ENCODE data around the gene LDLRAD4.

Gene LDLRAD4

DNA sequence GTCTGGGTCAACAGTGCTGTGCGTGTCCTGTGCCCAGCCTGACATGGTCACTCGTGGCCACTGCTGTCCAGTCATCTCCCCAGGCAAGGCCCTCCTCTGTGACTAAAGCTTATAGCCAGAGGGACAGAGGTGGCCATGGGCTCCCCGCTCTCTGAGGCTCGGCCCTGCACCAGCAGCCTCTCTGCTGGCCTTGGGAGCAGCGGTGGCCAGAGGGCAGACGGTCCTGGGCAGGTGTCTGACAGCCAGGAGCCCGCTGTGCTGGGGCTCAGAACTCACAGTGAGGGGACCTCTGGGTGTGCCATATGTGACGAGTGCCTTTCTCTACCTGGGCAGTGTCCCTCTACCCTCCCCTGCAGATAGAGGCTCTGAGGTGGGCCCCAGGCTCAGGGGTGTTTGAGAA lies 409.1 kb downstream of the LDLRAD4 start:
- DNase-seq, result no peak

DNA sequence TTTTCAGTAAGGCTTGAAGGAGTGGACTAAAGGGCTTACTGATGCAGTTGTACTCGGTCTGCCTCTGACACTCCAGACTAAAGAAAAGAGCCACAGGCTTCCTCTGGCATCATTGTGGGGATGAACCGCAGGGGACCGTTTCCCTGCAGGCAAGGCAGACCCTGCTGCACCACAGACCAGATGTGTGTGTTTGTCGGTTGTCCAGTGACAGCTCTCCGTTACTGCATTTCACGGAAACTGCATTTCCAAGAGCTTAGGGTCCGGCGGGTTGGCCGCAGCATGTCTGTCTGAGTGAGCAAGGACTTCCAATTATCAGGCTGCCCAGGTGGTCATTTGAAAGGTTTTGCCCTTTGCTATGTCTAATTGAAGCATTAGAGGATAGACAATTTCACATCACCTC lies 409.7 kb downstream of the LDLRAD4 start:
- no peak for DNase-seq

DNA sequence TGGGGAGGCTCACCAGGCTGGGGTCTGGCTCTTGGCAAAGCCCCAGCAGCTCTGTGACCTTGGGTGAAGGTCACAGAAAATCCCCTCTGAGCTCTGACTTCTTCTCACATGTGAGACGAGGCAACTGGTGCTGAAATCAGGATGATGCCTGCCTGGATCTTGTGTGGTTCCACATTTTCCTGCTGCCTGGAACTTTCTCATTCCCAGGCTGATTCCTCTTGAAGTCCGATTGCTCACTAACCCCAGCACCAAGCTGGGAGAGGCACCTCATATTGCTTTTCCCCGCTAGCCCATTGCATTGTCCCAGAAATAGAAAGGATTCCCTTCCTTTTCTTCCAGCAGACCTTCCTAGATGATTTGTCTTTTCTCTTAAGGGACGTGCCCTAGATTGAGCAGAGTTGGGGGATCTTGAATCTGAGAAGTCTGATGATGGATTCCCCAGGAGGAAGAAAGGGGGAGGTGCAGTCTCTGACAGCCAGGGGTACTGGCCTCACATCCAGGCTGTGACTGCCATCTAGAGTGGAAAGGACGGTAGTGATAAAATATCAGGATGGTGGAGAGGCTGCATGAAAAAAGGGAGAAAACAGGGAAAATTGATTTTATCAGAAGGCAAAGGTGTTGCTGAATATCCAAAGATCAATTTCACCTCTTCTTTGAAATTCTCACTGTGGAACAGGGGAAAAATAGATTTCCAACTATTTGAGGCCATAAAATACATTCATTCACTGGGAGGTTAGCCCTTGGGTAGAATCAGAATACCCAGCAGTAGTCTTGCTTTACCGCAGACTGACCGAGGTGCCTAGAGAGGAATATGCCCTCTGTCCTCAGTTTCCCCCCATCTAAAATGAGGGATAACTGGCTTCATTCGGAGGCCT lies 411.5 kb downstream of the LDLRAD4 start:
- DNase-seq, result peak; percentile 18

DNA sequence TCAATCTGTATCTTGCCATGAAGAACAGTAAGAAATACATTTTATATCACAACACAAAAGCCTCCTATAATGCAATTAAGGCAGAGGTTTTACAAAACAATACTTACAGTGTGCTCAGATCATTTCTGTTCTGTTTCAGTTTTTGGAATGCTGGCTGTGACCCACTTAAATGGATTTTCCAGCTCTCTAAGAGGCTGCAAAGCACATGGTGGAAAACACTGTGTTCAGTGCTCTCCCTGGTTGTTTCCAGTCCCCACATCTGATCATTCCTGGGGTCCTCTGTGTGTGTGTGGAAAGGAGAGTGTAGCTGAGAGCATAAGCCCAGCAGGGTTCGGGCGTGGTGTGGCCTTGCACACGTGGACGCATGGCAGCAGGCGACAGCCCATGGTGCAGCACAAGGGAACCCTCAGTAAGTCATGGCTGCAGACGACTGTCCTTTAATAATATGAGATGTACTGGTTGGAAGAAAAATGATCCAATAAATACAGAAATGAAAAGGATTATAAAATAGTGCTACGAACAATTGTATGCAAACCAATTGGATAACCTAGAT lies 412.2 kb downstream of the LDLRAD4 start:
- no peak for DNase-seq

DNA sequence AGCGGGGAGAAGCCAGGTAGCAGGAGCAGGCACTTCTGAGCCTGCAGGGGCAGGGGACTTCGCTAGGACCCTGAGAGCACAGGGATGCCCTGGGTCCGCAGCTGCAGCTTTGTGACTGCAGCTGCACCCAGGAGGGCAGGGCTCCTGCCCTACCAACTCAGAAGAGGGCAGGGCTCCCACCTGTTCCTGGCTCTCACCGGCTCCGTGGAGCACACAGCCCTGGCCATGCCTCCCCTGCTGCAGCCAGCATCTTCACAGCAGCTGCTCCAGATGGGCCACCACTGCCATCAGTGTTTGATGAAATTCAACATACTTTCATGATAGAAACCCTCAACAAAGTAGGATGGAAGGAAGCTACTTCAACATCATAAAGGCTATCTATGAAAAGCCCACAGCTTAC lies 415.1 kb downstream of the LDLRAD4 start:
- DNase-seq, result no peak

DNA sequence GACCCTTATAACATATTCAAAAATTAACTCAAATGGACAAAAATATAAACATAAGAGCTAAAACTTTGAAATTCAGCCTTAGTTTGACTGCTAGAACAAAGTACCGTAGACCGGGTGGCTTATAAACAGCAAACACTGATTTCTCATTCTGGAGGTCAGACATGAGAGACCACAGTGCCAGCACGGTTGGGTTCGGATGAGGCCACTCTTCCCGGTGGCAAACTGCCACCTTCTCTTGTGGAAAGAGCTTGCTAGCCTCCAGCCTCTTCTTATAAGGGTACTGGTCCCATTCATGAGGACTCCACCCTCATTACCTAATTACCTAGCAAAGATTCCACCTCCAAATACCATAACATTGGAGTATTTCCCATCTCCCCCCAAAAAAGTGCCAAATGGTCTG lies 416.5 kb downstream of the LDLRAD4 start:
- no peak for DNase-seq

DNA sequence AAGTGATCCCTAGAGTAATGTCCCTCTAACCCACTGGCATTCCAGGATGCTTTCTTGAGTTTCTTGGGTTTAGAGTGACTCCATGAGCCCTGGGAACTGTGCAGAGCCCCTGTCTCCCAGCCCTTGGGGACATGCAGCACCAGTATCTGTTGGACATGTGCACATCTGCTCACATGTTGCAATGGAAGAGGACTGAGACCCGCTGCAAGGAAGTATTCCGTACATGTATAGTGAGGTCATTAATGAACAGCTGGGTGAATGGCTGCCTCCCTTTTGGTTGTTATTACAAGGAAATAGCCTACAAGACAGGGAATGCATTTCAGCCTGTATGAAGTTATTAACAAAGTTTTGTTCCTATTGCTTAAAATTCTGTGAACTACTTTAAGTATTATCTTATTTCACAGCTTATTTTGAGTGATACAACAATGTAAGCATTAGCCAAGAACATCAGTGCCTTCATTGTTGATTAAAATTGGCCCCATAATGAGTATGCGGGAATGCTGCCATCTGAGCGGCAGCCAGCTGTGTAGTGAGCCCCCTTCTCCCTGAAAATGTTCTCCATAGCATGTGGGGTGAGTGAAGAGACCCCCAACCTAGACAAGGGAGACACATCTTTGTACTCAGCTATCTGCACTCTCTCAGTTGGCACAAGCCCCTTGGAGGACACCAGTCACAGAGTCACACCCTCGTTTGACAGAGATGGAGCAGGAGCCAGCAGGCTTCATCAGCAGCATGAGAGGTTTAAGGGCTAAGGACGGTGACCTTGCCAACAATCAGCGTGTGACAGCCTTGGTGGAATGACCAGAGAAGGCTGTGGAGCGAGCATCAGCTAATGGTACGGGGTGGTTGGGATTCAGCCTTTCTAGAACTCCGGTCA lies 420.4 kb downstream of the LDLRAD4 start:
- DNase-seq, result no peak

DNA sequence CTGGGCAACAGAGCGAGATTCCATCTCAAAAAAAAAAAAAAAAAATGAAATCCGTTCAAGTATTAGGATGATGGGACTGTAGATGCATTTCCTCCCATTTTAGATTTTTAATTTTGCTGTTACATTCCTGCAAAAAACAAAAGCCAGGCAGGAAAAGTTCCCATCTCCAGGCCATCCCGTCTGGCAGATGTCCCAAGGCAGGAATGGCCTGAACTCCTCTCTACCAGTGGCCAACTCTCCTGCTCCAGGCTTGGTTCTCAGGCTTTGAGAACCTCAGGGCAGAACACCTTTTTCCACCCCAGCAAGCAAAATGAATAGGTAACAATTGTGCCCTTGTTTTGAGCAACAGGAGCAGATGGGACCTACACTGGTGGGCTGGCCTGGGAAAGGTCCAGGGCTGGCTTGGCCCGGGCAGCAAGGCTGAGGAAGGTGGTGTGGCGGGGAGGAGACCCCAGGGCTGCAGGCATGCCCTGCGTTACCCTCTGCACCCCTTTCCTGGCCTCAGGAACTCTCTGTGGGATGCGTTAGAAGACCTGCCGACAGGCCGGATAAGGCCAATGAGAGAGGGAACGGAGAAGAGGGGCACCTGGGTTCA lies 421.8 kb downstream of the LDLRAD4 start:
- DNase-seq, result no peak

DNA sequence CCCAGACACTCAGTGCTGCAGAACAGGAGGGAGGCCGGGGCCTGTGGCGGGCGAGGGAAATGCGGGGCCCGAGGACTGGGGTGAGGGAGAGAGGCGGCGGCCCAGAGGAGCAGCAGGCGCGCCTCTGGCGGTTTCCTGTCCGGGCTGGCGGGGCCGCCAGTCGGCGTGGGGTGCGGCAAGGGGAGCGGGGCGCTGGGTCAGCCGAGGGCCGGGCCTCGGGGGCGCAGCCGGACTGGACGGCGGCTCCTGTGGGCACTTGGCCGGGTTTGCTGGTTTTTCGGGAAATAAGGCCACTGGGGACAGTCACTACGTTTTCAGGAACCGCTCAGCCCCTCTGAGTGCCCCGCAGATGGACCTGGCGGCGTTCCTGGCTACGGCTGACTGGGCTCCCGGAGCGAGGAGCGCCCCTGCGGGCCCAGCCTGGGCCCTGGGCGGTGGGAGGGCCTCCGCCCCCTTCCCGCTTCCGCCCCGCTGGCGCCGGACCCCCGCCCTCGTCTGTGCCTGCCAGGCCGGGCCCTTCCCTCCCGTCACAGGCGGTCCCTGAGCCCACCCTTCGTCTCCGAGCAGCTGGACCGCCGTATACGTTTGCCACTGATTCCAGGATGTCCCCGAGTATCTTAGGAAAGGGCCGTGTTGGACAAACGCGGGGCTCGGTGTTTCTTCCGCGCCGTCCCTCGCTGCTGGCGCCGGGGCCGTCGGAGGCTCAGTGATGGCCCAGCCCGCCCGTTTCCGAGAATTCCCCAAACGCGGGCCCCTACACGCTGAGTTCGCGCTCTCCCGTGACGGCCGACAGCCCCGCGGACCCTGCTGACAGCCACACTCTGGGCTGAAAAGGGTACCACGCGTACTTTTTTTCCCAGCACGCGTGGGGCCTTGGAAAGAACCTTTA lies 423.2 kb downstream of the LDLRAD4 start:
- no peak for DNase-seq

DNA sequence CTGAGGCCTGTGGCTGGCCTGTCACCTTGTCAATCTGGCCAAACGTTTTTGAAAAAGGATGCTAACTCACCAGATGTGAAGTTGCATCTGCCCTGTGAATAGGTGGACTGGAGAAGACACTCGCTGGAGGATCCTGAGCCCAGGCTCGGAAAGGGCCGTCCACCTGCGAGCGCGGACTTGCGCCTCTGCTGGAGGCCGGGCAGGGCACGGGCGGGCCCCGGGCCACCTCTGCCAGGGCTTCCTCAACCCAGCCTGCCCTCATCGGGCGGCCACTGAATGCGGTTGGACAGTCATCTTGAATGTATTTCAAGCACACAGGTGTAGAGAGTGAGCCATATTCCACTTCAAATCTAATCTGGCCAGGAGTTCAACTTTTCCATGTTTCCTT lies 423.9 kb downstream of the LDLRAD4 start:
- no peak for DNase-seq

DNA sequence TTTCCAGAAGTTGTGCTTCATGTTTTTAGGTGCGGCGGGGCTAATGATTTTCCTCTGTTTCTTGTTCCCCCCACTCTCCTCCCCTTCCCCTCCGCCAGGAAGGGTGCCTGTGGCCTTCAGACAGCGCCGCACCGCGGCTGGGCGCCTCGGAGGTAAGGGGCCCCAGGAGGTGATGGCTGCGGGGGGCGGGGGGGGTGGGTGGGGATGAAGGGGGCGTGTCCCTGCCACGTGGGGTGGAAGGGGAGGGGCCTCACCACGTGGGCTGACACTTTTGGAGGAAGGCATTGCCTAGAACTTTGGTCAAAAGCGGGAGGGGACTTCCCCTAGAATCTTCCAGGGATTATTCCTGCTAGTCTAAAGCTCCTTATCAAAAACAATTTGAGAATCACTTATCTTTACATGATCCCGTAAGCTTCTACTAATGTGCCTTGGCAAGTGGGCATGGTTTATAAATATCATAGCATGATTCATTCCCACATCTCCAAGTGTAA lies 424.7 kb downstream of the LDLRAD4 start:
- no peak for DNase-seq

DNA sequence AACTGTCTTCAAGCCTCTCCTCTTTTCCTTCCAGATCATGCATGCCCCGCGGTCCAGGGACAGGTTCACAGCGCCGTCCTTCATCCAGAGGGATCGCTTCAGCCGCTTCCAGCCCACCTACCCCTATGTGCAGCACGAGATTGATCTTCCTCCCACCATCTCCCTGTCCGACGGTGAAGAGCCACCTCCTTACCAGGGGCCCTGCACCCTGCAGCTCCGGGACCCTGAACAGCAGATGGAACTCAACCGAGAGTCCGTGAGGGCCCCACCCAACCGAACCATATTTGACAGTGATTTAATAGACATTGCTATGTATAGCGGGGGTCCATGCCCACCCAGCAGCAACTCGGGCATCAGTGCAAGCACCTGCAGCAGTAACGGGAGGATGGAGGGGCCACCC lies 426.5 kb downstream of the LDLRAD4 start:
- no peak for DNase-seq

DNA sequence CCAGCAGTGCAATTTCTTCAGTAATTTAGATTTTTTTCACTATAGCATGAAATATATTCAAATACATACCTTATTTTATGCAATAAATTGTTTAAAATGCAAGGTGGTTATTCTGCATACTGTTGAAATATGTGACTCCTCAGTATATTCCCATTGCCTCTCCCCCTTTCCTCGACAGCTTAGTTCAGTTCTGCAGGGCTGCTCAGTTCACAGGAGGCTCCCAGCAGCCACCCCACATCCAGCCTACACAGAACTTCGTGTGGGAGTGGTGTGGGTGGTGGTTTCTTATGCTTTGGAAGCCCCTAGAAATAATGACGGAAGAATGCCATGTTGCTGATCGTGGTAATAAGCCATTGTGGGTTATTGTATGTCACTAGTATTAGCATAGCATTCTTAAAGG lies 428.1 kb downstream of the LDLRAD4 start:
- DNase-seq, result no peak

DNA sequence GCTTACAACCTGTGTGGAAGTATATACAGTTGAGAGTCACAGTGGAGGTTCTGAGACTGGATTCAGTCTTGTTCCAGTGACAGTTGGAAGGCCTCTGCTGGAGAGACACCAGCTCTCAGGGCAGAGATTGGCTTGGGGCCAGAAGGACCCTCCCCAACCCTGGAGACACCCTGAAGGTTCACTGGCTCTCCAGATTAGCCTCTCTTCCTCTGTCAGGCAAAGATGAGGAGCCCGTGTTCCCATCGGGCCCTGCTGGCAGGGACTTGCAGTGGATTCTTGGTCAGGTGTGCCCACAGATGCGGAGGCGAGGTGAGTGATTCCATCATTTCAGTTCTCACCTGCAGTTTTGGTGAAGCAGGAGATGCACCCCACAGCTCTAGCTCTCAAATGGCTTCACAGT lies 429.2 kb downstream of the LDLRAD4 start:
- no peak for DNase-seq

DNA sequence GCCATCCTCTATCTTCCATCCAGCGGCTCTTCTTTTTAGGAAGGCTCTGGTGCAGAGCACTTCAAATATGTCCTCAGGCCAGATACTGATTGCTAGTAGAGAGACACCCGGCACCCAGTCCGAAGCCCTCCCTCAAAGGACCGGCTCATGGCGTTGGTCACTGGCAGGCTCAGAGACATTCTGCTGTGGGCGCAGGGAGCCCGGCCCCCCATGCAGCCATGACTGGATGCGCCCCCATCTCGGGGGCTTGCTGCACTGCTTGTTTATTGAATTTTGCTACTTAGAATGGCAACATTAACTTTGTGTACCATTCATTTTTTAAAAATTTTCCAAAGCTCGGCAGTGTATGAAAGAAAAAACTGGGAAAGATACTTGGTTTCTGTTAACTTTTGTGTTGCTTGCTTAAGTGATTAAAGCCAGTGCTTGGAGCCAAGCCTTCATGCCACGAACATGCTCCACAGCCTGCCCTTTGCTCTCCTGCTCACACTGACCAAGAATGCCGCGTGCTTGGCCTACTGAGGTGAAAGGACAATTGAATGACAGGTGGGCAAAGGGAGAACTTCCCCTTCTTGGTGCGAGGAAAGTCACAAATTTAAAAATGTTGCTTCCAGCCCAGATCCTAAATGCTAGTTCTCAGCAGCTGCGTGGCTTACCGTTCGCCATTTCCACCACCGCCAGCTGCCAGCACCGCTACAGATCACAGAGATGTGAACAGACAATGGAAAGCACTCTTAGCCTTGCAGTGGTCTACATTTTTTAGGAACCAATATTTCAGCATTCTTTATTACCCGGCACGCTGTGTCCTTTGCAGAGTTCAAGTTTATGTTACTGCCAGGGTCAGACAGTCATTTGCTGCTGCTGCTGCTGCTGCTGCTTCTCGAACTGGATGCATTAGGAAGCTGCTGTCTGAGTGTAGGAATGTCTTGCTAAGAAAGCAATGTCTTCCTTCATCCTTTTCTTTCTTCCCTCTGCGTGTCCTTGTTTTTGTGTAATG lies 431.1 kb downstream of the LDLRAD4 start:
- no peak for DNase-seq

DNA sequence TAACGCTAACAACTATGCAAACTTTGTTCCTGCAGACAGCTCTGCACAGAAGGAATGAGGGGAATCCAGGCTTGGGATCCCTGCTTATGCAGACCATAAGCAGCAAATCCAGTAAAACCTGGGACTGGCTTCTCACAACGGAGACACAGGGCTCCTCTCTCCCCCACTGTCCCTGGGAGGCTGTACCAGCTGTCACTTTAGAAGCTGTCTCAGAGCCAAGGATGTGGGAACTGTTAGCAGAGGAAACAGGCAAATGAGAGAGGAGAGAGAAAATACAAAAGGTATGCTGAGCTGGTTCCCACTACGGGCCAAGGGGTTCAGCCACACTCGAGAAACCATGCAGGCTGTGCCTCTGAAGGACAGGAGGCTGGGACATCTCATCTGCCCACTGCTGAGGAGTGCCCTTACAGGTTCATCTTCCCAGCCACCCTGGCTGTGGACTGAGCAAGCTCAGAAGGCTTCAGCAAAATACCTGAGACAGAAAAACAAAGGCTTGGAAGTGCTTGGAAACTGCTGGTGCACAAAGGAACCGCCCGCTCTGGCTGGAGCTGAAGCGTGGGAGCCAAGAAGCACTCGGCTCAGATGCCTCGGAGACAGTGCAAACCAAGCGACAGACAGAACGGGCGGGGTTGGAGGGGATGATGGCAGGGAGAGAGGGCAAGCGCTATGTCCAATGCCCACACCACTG lies 435.3 kb downstream of the LDLRAD4 start:
- no peak for DNase-seq

DNA sequence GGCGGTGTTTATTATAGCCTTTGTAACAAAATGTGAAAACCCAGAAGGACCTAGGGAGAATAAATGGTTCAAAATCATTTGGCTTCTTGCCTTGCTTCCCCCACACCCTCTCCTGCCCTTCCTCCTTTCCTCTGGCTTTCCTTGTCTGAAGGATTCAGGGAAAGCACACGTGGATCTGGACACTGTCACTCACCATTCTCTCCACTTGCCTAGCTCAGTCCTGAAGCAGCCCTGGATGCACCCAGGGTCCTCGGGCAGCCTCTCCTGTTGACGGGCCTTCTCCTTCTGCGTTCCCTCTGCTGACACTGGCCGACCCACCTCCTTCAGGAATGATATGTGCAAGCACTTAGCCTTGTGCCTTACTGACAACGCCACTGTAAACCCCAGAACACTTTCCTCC lies 439.4 kb downstream of the LDLRAD4 start:
- DNase-seq, result no peak

DNA sequence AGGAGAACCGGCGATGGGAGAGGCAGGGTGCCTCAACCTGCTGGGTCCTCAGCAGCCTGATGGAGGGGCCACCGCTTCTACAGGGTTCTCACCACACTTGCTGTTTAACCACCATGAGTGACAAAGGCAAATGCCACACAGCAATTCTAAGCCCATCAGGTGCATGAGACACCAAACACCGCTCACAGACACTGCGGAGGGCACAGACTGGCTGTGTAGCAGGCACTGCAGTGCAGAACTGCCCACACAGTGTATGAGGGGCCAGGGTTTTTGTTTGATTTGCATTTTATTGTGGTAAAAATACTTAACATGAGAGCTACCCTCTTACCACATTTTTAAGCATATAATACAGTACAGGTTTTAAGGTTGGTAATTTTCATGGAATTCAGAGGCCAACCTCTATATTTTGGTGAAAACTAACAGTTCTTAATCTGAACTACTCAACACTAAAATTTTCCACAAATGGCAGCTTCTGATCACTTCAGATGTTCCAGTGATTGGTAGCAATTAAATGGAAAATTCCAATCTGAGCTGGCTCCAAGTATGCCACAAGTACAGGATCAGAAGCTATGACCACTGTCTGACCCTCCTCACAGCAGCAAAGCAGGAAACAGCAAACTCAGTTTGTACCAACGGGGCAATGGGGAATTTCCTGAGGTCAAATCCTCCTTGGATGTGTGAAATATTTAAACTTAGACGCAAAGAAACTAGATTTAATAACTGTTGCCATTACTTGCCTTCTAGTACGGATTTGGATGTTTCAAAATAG lies 440.1 kb downstream of the LDLRAD4 start:
- no peak for DNase-seq

DNA sequence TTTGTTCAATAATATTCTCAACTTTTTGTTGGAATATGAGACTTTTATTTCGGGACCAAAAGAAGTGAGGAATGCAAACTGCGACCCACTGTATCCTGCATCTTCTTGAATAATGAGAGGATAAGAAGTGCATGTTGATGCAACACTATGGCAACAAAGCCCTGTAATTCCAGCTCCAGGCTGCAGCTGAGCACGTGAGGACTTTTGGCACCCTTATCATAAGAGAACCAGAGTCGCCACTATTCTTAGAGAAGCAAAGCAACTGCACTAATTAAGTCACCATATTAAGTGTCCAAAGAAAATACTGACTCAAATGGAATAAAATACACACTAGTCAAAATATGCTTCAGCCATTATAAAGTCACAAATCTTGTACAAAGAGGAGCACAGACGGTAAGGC lies 441.9 kb downstream of the LDLRAD4 start:
- DNase-seq, result no peak

All from NCI-H526 treated with DMSO at 0.1 percent for 48 hours (cell line).